ENCODE measurements around the gene PDCL2.

DNA sequence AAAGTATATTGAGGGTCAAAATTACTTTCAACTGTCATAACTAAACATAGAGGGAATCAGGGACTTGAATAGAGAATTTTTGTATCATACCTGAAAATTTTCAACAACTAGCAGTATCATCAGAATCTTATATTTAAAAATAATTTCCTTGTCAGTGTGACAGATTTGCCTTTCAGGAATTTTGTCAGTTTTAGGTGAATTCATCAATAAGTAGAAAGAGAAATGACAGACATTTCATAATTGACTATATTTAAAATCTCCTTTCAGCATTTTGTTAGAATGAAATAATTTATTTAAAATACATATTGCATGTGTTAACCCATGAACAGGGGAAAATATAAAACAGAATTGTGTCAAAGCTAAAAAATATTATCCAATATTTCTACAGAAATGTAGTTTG, 8.6 kb upstream of the PDCL2 start:
- TF ChIP-seq, protein P1, sequence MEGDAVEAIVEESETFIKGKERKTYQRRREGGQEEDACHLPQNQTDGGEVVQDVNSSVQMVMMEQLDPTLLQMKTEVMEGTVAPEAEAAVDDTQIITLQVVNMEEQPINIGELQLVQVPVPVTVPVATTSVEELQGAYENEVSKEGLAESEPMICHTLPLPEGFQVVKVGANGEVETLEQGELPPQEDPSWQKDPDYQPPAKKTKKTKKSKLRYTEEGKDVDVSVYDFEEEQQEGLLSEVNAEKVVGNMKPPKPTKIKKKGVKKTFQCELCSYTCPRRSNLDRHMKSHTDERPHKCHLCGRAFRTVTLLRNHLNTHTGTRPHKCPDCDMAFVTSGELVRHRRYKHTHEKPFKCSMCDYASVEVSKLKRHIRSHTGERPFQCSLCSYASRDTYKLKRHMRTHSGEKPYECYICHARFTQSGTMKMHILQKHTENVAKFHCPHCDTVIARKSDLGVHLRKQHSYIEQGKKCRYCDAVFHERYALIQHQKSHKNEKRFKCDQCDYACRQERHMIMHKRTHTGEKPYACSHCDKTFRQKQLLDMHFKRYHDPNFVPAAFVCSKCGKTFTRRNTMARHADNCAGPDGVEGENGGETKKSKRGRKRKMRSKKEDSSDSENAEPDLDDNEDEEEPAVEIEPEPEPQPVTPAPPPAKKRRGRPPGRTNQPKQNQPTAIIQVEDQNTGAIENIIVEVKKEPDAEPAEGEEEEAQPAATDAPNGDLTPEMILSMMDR (IDR thresholded peaks at IDR 0.05; ENCODE audit: low read depth, low read length), result no peak
- TF ChIP-seq POLR2A (IDR thresholded peaks at IDR 0.05; ENCODE audit: extremely low read depth, insufficient read length) (no peak), MAX (IDR thresholded peaks at IDR 0.05; ENCODE audit: low read depth, low read length) (no peak)

All from NB4 (cell line).